ENCODE data around the gene AGTR1.

DNA sequence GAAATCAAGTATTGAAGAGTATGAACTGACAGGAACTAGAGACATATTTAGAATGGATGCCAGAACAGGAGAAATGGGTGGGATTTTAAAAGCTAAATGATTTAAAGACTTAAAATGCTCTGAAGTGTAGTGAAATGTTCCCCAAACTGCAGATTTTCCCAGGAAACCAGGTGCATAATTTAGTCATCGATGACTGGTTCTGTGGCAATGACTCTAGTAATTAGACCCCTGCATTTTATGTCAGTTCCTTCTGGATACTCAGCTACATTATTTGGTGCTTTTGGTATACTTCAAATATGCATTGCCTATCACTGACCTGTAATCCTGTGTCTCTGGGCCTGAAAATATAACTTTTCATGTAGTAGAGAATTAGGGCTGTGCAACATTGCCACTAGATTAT, 16.8 kb downstream of the AGTR1 start:
- TF ChIP-seq POLR2A (IDR thresholded peaks at IDR 0.05; ENCODE audit: low read depth, low read length) (no peak), SUZ12 (IDR thresholded peaks at IDR 0.05; ENCODE audit: unreplicated experiment) (no peak), TBL1XR1 (IDR thresholded peaks at IDR 0.05; ENCODE audit: low read depth, low read length) (no peak), RFX5 (IDR thresholded peaks at IDR 0.05; ENCODE audit: low read depth, low read length) (no peak), MYC (IDR thresholded peaks at IDR 0.05; ENCODE audit: insufficient read depth, insufficient read length, insufficient replicate concordance, low read length, severe bottlenecking) (no peak), RBBP5 (conservative IDR thresholded peaks at IDR 0.05) (no peak), YY1 (IDR thresholded peaks at IDR 0.05; ENCODE audit: low read depth, low read length) (no peak), ESRRA (IDR thresholded peaks at IDR 0.05; ENCODE audit: low read length) (no peak), RCOR1 (conservative IDR thresholded peaks at IDR 0.05; ENCODE audit: low read depth, low read length) (no peak), JUNB (IDR thresholded peaks at IDR 0.05) (no peak)
- TF ChIP-seq, protein P1, sequence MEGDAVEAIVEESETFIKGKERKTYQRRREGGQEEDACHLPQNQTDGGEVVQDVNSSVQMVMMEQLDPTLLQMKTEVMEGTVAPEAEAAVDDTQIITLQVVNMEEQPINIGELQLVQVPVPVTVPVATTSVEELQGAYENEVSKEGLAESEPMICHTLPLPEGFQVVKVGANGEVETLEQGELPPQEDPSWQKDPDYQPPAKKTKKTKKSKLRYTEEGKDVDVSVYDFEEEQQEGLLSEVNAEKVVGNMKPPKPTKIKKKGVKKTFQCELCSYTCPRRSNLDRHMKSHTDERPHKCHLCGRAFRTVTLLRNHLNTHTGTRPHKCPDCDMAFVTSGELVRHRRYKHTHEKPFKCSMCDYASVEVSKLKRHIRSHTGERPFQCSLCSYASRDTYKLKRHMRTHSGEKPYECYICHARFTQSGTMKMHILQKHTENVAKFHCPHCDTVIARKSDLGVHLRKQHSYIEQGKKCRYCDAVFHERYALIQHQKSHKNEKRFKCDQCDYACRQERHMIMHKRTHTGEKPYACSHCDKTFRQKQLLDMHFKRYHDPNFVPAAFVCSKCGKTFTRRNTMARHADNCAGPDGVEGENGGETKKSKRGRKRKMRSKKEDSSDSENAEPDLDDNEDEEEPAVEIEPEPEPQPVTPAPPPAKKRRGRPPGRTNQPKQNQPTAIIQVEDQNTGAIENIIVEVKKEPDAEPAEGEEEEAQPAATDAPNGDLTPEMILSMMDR (IDR thresholded peaks at IDR 0.05 in 2 of 3, conservative IDR thresholded peaks at IDR 0.05 in 1 of 3; ENCODE audit: control insufficient read depth in 2 of 3, extremely low read depth in 1 of 3, insufficient read depth in 1 of 3, low read depth in 3 of 3, low read length in 3 of 3): no peak
- TF ChIP-seq, protein P2, sequence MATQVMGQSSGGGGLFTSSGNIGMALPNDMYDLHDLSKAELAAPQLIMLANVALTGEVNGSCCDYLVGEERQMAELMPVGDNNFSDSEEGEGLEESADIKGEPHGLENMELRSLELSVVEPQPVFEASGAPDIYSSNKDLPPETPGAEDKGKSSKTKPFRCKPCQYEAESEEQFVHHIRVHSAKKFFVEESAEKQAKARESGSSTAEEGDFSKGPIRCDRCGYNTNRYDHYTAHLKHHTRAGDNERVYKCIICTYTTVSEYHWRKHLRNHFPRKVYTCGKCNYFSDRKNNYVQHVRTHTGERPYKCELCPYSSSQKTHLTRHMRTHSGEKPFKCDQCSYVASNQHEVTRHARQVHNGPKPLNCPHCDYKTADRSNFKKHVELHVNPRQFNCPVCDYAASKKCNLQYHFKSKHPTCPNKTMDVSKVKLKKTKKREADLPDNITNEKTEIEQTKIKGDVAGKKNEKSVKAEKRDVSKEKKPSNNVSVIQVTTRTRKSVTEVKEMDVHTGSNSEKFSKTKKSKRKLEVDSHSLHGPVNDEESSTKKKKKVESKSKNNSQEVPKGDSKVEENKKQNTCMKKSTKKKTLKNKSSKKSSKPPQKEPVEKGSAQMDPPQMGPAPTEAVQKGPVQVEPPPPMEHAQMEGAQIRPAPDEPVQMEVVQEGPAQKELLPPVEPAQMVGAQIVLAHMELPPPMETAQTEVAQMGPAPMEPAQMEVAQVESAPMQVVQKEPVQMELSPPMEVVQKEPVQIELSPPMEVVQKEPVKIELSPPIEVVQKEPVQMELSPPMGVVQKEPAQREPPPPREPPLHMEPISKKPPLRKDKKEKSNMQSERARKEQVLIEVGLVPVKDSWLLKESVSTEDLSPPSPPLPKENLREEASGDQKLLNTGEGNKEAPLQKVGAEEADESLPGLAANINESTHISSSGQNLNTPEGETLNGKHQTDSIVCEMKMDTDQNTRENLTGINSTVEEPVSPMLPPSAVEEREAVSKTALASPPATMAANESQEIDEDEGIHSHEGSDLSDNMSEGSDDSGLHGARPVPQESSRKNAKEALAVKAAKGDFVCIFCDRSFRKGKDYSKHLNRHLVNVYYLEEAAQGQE (IDR thresholded peaks at IDR 0.05; ENCODE audit: low read depth, low read length): no peak
- TF ChIP-seq, protein P3, sequence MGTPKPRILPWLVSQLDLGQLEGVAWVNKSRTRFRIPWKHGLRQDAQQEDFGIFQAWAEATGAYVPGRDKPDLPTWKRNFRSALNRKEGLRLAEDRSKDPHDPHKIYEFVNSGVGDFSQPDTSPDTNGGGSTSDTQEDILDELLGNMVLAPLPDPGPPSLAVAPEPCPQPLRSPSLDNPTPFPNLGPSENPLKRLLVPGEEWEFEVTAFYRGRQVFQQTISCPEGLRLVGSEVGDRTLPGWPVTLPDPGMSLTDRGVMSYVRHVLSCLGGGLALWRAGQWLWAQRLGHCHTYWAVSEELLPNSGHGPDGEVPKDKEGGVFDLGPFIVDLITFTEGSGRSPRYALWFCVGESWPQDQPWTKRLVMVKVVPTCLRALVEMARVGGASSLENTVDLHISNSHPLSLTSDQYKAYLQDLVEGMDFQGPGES (IDR thresholded peaks at IDR 0.05): no peak
